ENCODE measurements around the gene CDKN2B-AS1.

GRCh38 chr9:22107202-22108045, 112.8 kb downstream of the CDKN2B-AS1 start:
- TF ChIP-seq CTCF (IDR thresholded peaks at IDR 0.05; ENCODE audit: low read depth, low read length) (no peak), EZH2phosphoT487 (IDR thresholded peaks at IDR 0.05; ENCODE audit: low read depth) (no peak)
